GM19467 (cell line): ENCODE results near the gene SERP1.
"Not testable (repeated sequence)": the region's sequence is repeated elsewhere in the genome, so short reads cannot be mapped to it uniquely, and the experiment has no call there.

Experiments
- ATAC-seq: cut with Tn5 transposase; IDR thresholded peaks from one replicate; pipeline ENCODE4 v1.9.1; 2021; ENCODE audit warnings: mild to moderate bottlenecking, moderate library complexity; ENCODE audit not compliant: unreplicated experiment

The SERP1 gene

DNA sequence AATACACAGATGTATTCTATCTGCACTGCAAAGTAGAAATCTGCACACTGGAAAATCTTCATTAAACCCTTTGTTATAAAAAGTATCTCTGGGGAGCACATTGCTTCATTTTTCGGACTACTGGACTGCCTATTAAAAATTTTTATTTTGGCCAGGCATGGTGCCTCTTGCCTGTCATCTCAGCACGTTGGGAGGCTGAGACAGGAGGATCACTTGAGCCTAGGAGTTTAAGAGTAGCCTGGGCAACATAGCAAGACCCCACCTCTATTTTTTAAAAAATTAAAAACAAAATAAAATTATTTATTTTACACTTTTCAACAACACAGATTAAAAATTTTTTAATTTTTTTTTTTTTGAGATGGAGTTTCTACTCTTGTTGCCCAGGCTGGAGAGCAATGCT is 6.0 kb downstream of the SERP1 start:
- no peak for ATAC-seq

DNA sequence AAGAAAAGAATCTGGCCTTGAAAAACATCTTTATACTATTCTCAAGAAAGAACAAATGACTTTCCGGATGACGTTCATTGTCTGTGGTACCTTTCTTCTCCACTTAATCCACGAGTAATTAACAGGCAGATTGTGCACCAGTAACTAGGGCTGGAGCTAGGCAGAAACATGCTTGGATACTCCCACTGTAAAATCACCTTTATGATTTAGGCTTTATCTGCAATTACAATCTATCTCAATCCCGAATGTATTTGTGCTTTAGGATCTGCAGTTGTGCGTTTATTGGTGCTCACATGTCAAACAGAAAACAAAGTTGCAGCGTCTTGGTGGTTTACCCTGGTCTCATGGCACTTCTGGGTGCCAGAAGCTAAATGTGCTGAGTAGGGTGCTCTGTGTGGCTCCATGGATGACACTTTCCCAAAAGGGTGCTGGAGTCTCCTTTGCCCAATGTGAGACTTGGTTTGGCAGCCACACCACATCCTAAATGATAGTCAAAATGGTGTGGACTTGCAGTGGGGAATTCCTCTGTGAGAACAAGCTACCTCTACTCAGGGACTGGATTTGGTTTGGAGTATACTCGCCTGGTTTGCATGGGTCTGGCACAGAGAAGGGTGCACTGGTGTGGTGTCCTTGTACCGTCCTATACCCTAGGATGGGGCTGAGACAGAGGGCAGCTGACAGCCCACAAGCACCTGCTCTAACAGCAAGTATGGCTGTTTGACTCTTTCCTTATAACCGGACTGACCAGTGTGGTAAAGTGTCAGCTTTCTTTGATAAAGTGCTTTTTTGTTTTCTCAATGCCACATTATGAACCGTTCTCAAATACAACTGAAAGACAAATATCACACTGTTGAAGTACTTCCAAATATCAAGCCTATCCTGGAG is 7.7 kb downstream of the SERP1 start:
- ATAC-seq: no peak

DNA sequence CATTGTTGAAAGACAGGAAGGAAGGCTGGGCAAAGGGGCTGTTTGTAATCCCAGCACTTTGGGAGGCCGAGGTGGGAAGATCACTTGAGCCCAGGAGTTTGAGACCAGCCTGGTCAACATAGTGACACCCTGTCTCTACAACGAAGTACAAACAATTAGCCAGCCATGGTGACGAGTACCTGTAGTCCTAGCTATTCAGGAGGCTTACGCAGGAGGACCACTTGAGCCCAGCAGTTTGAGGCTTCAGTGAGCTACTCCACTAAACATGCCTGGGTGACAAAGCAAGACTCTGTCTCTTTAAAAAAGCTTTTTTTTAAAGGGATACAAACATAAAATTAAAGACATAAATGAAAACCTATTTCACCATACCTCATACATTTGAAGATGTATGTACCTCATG is 11.1 kb downstream of the SERP1 start:
- ATAC-seq: no peak

DNA sequence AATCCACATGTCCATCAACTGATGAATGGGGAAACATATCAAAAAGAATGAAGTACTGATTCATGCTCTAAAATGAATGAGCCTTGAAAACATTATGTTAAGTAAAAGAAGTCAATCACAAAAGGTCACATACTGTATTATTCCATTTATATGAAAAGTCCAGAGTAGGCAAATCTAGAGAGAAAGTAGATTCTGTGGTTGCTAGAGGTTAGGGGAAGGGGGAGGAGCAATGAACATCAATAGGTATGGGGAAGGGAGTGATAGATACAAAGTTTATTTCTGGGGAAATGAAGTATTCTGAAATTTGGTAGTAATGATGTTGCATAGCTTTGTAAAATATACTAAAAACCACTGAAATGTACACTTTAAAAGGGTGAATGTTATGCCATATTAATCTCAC is 14.5 kb downstream of the SERP1 start:
- no peak for ATAC-seq

DNA sequence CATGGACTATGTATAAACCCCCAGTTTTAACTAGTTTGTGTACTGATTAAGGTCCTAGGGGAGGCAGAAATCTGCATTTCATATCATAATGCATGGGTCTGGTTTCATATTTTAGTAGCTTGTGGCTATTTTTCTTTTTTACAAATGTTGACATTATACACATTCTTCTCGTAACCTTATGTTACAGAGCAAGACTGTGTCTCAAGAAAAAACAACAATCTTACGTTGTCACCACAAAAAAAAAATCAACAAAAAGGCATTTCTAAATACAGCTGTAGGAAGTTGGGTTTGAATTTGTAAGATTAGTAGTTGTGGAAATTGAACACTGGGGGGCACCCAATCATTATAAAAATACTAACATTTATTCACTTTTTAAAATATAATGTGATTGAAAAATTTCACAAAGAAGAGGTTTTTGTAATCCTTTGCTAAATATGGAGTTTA is 17.9 kb downstream of the SERP1 start:
- ATAC-seq: no peak

DNA sequence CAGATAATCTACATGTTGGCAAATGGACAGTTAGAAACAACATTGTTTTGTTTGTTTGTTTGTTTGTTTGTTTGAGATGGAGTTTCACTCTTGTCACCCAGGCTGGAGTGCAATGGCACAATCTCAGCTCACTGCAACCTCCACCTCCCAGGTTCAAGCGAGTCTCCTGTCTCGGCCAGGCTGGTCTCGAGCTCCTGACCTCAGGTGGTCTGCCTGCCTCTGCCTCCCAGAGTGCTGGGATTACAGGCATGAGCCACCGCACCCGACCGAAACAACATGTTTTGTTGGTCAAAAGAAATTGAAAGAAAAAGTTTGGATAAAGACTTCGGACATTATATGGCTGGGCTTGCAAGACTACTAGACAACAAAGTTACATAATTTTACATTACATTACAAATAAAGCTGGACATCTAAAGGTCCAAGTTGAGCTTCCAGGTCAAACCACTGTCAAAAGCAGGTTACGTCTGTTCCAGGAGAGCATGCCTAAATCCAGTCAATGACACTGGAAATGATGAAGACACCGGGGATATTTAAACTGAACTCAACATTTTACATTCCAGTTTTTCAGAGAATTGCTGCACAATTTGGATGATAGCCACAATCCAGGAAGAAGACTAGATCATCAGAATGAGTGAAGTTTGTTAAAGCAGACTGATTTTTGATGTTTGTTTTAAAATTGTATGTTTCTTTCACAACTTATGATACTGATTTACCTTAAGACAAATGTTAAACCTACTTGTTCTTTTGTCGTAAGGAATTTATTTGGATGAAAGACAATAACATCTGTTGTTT is 18.6 kb downstream of the SERP1 start:
- no peak for ATAC-seq

DNA sequence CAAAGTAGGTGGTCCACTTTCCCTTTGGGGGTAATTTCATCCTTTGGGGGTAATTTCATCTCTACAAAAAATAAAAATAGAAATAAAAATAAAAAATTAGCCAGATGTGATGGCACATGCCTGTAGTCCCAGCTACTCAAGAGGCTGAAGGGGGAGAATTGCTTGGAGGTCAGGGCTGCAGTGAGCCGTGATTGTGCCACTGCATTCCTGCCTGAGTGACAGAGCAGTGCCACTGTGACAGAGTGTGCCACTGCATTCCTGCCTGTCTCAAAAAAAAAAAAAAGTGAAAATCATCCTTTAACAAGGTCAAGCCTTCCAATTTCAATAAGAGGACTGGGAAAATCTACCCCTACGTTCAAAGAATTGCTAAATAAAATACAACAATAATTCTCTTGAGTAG is 22.8 kb downstream of the SERP1 start:
- no peak for ATAC-seq

DNA sequence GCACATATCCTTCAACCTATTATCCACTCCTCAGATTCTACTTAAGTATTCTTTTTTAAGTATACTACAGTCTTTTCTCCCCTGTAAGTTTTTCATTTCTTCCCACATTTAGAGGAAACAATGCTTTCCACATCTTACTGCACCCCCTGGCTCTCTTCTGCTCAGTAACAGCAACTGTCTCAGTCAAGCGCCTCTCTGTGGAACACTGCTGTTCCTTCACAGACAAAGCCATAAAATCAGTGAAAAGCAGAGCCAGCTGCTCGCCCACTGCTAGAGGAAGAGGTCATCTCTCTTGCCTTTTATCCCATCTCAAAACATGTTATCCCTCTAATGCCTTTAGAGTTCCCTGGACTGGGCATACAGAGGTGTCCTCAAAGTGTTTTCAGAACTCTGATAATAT is 24.8 kb downstream of the SERP1 start:
- no peak for ATAC-seq

DNA sequence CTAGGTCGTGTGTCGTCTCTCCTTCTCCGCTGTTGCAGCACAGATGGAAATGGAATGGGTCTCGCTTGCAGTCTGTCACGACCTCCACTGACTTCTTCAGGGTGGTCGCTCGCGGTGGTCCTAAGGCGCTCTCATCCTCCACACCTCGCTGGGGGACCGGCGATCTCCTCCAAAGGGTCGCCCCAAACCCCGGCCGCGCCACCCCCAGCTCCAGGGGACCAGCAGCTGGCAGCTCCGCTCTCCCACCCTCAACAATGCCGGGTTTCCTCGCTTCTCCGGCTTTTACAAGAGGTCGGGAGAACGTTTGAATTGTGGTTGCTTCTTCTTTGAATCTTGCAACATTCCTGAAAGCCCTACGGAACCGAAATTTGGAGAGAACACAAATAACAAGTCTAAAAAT is 25.9 kb downstream of the SERP1 start:
- ATAC-seq: no peak

DNA sequence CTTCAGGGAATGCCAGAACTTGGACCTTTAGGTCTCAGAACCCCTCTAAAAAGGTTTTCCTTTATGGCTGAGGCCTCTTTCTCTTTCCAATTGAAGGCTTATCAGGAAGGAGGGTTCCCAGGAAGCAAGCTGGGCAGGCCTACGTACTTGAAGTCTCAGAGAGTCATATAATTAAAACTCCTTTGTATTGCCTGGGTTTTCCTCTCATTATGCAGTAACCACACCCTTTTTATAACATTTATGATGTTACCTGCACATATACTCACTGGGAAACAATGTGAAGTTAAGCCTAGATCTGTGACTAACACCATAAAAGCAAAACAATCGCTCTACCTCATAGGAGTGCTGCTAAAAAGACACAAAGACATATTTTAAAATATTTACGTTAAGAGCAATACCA is 27.3 kb downstream of the SERP1 start:
- no peak for ATAC-seq

DNA sequence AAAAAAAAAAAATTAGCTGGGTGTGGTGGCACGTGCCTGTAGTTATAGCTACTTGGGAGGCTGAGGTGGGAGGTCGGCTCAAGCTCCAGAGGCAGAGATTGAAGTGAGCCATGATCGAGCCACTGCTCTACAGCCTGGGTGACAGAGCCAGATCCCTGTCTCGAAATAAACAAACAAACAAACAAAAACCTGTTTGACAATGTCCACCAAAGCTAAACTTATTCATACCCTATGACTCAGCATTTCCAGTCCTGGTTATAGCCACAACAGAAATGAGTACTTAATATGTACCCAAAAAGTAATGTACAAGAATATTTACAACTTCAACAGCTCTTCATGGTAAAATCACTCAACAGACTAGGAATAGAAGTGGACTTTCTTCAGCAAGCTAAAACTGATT is 31.1 kb downstream of the SERP1 start:
- ATAC-seq: no peak

DNA sequence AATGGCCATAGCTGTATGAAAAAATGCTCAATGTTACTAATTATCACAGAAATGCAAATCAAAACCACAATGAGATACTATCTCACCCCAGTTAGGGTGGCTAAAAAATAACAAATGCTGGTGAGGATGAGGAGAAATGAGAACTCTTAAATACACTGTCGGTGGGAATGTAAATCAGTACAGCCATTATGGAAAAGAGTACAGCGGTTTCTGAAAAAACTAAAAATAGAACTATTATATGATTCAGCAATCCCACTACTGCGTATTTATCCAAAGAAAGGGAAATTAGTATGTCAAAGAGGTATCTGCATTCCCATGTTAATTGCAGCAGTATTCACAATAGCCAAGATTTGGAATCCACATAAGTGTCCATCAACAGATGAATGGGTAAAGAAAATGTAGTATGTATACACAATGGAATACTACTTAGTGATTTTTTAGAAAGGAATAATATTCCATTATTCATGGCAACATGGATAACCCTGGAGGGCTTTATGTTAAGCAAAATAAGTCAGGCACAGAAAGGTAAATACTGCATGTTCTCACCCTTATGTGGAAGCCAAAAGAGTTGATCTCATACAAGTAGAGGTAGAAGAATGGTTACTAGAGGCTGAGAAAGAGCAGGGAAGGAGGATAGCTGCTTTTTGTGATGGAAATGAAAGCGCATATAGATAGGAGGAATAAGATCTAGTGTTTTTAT is 35.0 kb downstream of the SERP1 start:
- no peak for ATAC-seq

DNA sequence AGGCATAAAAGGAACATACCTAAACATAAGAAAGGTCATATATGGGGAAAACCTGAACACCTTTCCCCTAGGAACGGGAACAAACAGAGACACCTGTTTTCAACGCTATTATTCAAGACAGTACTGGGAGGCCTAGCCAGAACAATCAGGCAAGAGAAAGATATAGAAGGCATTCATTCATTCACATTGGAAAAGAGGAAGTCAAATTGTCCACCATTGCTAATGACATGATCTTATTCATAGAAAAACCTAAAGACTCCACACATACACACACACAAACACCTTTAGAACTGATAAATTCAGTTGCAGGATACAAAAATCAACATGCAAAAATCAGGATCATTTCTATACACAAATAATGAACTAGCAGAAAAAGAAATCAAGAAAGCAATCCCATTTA is 36.5 kb downstream of the SERP1 start:
- no peak for ATAC-seq

DNA sequence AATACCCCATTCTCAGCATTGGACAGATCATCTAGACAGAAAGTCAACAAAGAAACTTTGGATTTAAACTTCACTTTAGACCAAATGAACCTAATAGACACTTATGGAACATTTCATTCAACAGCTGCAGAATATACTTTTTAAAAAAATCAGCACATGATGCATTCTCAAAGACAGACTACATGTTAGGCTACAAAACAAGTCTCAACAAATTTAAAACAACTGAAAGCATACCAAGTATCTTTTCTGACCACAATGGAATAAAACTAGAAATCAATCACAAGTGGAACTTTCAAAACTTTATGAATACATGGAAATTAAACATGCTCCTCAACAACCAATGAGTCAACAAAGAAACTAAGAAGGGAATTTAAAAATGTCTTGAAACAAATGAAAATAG is 37.9 kb downstream of the SERP1 start:
- ATAC-seq: no peak

DNA sequence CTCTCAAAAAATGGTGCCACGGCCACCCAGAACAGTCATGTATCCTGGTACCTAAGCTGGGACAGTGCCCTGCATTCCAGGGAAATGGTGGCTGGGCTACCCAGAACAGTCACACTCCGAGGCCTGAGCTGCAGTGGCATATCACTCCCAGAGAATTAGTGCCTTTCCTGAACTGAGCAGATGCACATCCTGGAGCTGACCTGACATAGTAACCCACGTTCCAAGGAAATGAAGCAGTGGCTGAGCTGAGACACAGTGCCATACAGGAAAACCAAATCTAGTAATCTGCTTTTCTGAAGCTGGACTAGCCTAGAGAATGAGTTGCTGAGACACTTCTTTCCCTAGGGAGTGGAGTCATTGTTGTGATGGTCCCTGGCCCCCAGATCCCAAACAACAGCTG is 41.8 kb downstream of the SERP1 start:
- ATAC-seq: no peak

DNA sequence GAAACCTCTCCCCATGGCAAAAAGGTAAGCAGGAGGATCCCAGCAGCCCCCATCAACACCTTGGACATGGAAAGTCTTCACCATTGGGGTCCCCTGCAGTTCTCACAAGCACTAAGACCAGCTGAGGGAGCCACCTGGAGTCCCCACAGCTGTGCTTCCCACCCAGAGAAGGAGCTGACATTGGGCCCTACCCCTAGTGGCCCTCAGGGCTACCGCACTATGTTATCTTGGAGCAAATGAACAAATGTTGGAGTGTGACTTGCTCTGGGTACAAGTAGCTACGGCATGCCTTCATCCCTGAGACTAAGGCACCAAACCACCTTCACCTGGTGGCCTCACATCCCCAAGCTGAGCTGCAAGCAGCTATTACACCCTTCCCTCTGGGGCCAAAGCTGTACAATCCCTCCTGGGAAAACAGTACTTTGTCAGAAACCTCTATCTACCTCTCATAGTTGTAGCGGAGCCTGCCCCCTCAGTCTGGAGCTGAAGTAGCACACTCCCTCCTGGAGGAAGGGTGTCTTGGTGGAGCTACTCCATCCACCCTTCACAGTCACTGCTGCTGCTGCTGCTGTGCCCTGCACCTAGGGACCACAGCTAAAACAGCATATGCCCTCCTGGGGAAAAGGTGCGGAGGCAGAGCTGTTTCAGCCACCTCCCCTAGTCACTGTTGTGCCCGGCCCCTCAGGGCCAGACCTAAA is 42.7 kb downstream of the SERP1 start:
- no peak for ATAC-seq

DNA sequence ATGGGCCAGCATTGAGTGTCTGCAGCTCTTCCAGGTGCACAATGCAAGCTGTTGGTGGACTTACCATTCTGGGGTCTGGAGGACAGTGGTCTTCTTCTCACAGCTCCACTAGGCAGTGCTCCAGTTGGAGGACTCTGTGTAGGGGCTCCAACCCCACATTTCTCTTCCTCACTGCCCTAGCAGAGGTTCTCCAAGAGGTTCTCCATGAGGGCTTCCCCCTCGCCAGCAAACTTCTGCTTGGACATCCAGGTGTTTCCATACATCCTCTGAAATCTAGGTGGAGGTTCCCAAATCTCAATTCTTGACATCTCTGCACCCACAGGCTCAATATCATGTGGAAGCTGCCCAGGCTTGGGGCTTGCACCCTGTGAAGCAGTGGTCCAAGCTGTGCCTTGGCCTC is 45.3 kb downstream of the SERP1 start:
- not testable (repeated sequence) for ATAC-seq

DNA sequence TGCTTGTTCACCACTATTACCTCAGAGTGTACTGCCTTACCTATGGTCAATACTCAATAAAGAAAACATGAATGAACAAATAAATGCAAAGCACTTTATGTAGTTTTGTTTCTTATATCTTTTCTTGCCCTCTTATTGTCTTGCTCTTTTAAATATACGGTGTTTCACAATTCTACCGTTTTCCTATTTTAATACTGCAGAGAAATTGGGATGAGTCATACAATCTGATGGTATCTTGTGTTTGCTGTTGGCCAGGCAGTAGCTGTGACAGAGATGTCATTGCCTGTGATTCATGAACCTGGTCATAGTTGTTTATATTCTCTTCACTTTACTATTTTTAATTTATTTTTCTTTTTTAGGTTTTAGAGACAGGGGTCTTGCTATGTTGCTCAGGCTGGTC is 48.3 kb downstream of the SERP1 start:
- ATAC-seq: no peak

DNA sequence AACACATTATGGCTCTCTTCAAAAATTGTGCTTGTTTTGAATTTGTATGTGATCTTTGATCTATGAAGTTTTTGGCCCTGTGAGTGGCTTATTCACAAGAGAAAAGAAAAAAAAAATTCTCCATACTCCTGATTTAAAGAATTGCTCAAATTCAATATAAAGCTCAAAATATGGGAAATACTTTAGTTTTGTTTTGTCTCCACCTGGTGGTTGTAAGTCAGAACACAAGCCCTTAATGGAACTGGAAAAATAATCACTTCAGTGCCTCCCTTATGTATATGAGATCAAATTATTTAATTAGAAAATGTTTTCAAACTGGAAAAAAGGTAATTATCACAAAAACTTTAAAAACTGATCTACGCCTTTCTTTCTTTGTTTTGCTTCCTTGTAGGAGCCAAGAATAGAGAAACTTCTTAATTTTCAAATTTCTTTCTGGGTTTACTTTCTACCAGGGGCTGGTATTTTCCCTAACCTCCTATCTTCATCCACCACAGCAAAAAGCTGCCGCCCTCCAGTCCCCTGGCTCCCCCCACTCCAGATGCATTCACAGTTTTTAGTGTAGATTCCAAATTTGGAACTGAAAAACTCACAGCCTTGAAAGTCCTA is 50.6 kb downstream of the SERP1 start:
- no peak for ATAC-seq

DNA sequence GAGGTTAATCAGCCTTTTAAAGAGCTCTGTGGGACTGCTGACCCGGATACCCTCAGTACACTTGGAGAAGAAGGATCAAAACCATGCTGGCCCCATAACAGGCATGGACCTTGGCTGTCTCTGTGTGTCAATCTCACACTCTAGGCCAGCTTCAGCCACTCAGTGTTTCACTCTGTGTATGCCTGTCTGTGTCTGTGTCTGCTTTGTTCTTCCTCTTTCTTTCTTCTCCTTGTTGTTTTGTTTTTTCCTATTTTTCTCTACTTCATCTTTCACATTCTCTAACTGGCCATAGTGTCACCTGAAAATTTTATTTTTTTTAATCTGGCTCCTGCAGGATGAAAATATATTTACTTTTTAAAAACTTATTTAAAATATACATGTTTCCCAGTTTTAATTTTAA is 51.1 kb downstream of the SERP1 start:
- ATAC-seq: no peak
